HG03575 (cell line): Measurements from ENCODE around the gene ARRDC1.
"Not testable (repeated sequence)": the region's sequence is repeated elsewhere in the genome, so short reads cannot be mapped to it uniquely, and the experiment has no call there.

ENCODE experiments used
- ATAC-seq: cut with Tn5 transposase; IDR thresholded peaks from one replicate; pipeline ENCODE4 v1.9.1; 2021; ENCODE audit not compliant: unreplicated experiment, insufficient number of reproducible peaks, low FRiP score; ENCODE audit errors: extremely low read depth

The ARRDC1 gene

GRCh38 chr9:137582286-137582860 is 23.1 kb upstream of the ARRDC1 start:
- no peak for ATAC-seq

- ATAC-seq = no peak
Measured at GRCh38 chr9:137583347-137583746, 22.1 kb upstream of the ARRDC1 start.

GRCh38 chr9:137583957-137584356 is 21.5 kb upstream of the ARRDC1 start:
- no peak for ATAC-seq

GRCh38 chr9:137586854-137587253 is 18.6 kb upstream of the ARRDC1 start:
- ATAC-seq = no peak

GRCh38 chr9:137588311-137588710 is 17.2 kb upstream of the ARRDC1 start:
- no peak for ATAC-seq

- no peak for ATAC-seq
Measured at GRCh38 chr9:137588891-137589290, 16.6 kb upstream of the ARRDC1 start.

- ATAC-seq = no peak
Measured at GRCh38 chr9:137589441-137590122, 15.9 kb upstream of the ARRDC1 start.

GRCh38 chr9:137590123-137590468 is 15.4 kb upstream of the ARRDC1 start:
- no peak for ATAC-seq

GRCh38 chr9:137590469-137591383 is 14.8 kb upstream of the ARRDC1 start, which contains the start of gene ZMYND19:
Gene ZMYND19 (minus strand): TSS chr9:137590512. CDS start chr9:137590263, 249 bp downstream.
- no peak for ATAC-seq

GRCh38 chr9:137592767-137593166 is 12.7 kb upstream of the ARRDC1 start:
- no peak for ATAC-seq

- ATAC-seq = no peak
Measured at GRCh38 chr9:137593176-137593575, 12.3 kb upstream of the ARRDC1 start.

GRCh38 chr9:137596577-137596976 is 8.9 kb upstream of the ARRDC1 start:
- ATAC-seq = not testable (repeated sequence)

GRCh38 chr9:137598943-137599342 is 6.5 kb upstream of the ARRDC1 start:
- no peak for ATAC-seq

GRCh38 chr9:137602661-137603060 is 2.8 kb upstream of the ARRDC1 start:
- ATAC-seq = no peak

- no peak for ATAC-seq
Measured at GRCh38 chr9:137603879-137604278, 1.6 kb upstream of the ARRDC1 start.

- no peak for ATAC-seq
Measured at GRCh38 chr9:137604345-137605086, 970 bp upstream of the ARRDC1 start.

- ATAC-seq = no peak
Measured at GRCh38 chr9:137606005-137606621, 627 bp downstream of the ARRDC1 start.

- no peak for ATAC-seq
Measured at GRCh38 chr9:137606734-137607138, 1.2 kb downstream of the ARRDC1 start.
